HepG2 (cell line): ENCODE results near the gene INF2. TPM values are rescaled to one million over a fixed set of nuclear protein-coding genes. Genes with fewer than 3 reads are reported as not detected.

Experiments used
- ARNT ChIP-seq: fragments of 450-650 bp; IDR thresholded peaks from 2 replicates; pipeline ENCODE4 v1.6.1; 2017
- BRF2 ChIP-seq: sonication (generic); formaldehyde crosslinking; IDR thresholded peaks from 2 replicates; pipeline ENCODE4 v1.8.1; 2022; ENCODE audit warnings: mild to moderate bottlenecking, missing genetic modification reagents
- E2F5 ChIP-seq: sonication (generic); formaldehyde crosslinking; conservative IDR thresholded peaks from 2 replicates; pipeline ENCODE4 v1.4.0; 2020; ENCODE audit warnings: missing genetic modification reagents
- HDAC1 ChIP-seq: sonication (generic); formaldehyde crosslinking; IDR thresholded peaks from 2 replicates; pipeline ENCODE4 v1.5.1; 2020; ENCODE audit warnings: mild to moderate bottlenecking, missing genetic modification reagents
- HDAC6 ChIP-seq: fragments of 200-600 bp; sonication (generic); IDR thresholded peaks from 2 replicates; pipeline ENCODE4 v1.7.0; 2017; ENCODE audit warnings: mild to moderate bottlenecking, antibody characterized with exemption, low read length, low read depth
- HMGXB4 ChIP-seq, 2 experiments: sonication (generic) in 1 of 2; formaldehyde crosslinking in 1 of 2; IDR thresholded peaks; 2 replicates each; pipeline versions ENCODE4 v1.4.0 to v1.6.1; 2018 to 2020; ENCODE audit warnings: missing genetic modification reagents in 2 of 2, borderline replicate concordance in 1 of 2, low read depth in 1 of 2, mild to moderate bottlenecking in 1 of 2, missing biosample characterization in 1 of 2
- KDM5B ChIP-seq: sonication (generic); formaldehyde crosslinking; IDR thresholded peaks from 2 replicates; pipeline ENCODE4 v1.4.0; 2020; ENCODE audit warnings: missing genetic modification reagents, mild to moderate bottlenecking, borderline replicate concordance
- KLF11 ChIP-seq: IDR thresholded peaks from 2 replicates; pipeline ENCODE4 v1.6.1; 2016; ENCODE audit warnings: missing compliant biosample characterization
- KLF12 ChIP-seq: sonication (generic); formaldehyde crosslinking; IDR thresholded peaks from 2 replicates; pipeline ENCODE4 v1.4.0; 2020; ENCODE audit warnings: missing genetic modification reagents, borderline replicate concordance
- KLF13 ChIP-seq: sonication (generic); formaldehyde crosslinking; IDR thresholded peaks from 2 replicates; pipeline ENCODE4 v1.4.0; 2020; ENCODE audit warnings: mild to moderate bottlenecking, missing genetic modification reagents
- MNT ChIP-seq: fragments of 450-650 bp; IDR thresholded peaks from 2 replicates; pipeline ENCODE4 v1.6.1; 2016
- MTF1 ChIP-seq: sonication (generic); formaldehyde crosslinking; IDR thresholded peaks from 2 replicates; pipeline ENCODE4 v1.5.0; 2020; ENCODE audit warnings: missing genetic modification reagents
- MTF2 ChIP-seq: sonication (generic); formaldehyde crosslinking; IDR thresholded peaks from 2 replicates; pipeline ENCODE4 v1.5.0; 2020; ENCODE audit warnings: missing genetic modification reagents, borderline replicate concordance
- NCOR1 ChIP-seq: fragments of 200-600 bp; sonication (generic); IDR thresholded peaks from 2 replicates; pipeline ENCODE4 v1.7.0; 2017; ENCODE audit warnings: antibody characterized with exemption, low read length, borderline replicate concordance
- NFIB ChIP-seq: sonication (generic); formaldehyde crosslinking; IDR thresholded peaks from 2 replicates; pipeline ENCODE4 v1.9.0; 2021; ENCODE audit warnings: missing genetic modification reagents, mild to moderate bottlenecking, borderline replicate concordance
- NFKB2 ChIP-seq: sonication (generic); formaldehyde crosslinking; IDR thresholded peaks from 2 replicates; pipeline ENCODE4 v1.4.0; 2020; ENCODE audit warnings: missing genetic modification reagents, borderline replicate concordance
- PHF21A ChIP-seq: sonication (generic); formaldehyde crosslinking; IDR thresholded peaks from 2 replicates; pipeline ENCODE4 v1.5.0; 2020; ENCODE audit warnings: mild to moderate bottlenecking, missing genetic modification reagents
- RAD21 ChIP-seq: fragments of 450-650 bp; formaldehyde crosslinking; IDR thresholded peaks from 2 replicates; pipeline ENCODE4 v1.5.0; 2020; ENCODE audit warnings: mild to moderate bottlenecking
- RBFOX2 ChIP-seq: fragments of 200-400 bp; formaldehyde crosslinking; IDR thresholded peaks from 2 replicates; pipeline ENCODE4 v1.6.1; 2017; ENCODE audit warnings: low read depth, mild to moderate bottlenecking, low read length
- REPIN1 ChIP-seq: sonication (generic); formaldehyde crosslinking; IDR thresholded peaks from 2 replicates; pipeline ENCODE4 v1.8.0; 2022; ENCODE audit warnings: missing genetic modification reagents, low read depth, mild to moderate bottlenecking, borderline replicate concordance
- RXRB ChIP-seq: IDR thresholded peaks from 2 replicates; pipeline ENCODE4 v1.6.1; 2016; ENCODE audit warnings: borderline replicate concordance, missing genetic modification reagents, missing compliant biosample characterization
- ZFX ChIP-seq: sonication (generic); formaldehyde crosslinking; IDR thresholded peaks from 2 replicates; pipeline ENCODE4 v1.4.0; 2020; ENCODE audit warnings: mild to moderate bottlenecking, low read depth, missing genetic modification reagents, moderate library complexity
- ZNF382 ChIP-seq: sonication (generic); formaldehyde crosslinking; IDR thresholded peaks from 2 replicates; pipeline ENCODE4 v1.5.0; 2020; ENCODE audit warnings: missing genetic modification reagents, mild to moderate bottlenecking, borderline replicate concordance
- polyA plus RNA-seq, 8 experiments: library from polyadenylated mRNA; depleted of rRNA in 3 of 8; stranded (reverse) in 7 of 8; unstranded in 1 of 8; fragments of >200 nt; fragmentation: Illumina TruSeq in 4 of 8; extraction: Trizol in 4 of 8; gene quantifications; 2 replicates each; pipeline versions ENCODE4 v1.2.1 to v1.2.3, GENCODE V29; 2011 to 2016; ENCODE audit warnings: low read depth in 4 of 8, missing spikeins in 1 of 8, mixed read lengths in 1 of 8; ENCODE audit not compliant: insufficient read depth in 1 of 8
- total RNA-seq, 5 experiments: library from RNA; depleted of rRNA; stranded (reverse); fragments of >200 nt; fragmentation: Illumina TruSeq; extraction: Trizol; gene quantifications; 2 replicates each; pipeline ENCODE4 v1.2.3, GENCODE V29; 2016; ENCODE audit warnings: low read depth in 1 of 5

INF2 gene
- total and polyA plus RNA-seq, 2 of the 13 experiments (the other 11 are each of a cell fraction or from before 2014, with no cell fraction given) = 16.4 to 26.4 TPM

- no peak for TF ChIP-seq MNT
- TF ChIP-seq KDM5B (CRISPR knock-in tag) = peak; percentile 10; the same call in 1 of the 2 replicates
- TF ChIP-seq PHF21A (CRISPR knock-in tag) = peak; percentile 46
- TF ChIP-seq REPIN1 (CRISPR knock-in tag) = 0 out of 2 replicates have a peak, but pooled peaks have one; percentile 32
- TF ChIP-seq HMGXB4 (CRISPR knock-in tag; IDR thresholded peaks at IDR 0.05; ENCODE audit: borderline replicate concordance in 1 of 2, low read depth in 1 of 2) = peak in 1 of 2 experiments; percentile 56; a peak in 3 of 4 replicates
- TF ChIP-seq MTF1 = no peak
- 0 out of 2 replicates have a peak, but pooled peaks have one; percentile 9 for TF ChIP-seq E2F5
- peak; percentile 41 for TF ChIP-seq RAD21 (CRISPR knock-in tag)
- no peak for TF ChIP-seq BRF2 (CRISPR knock-in tag)
- TF ChIP-seq ZNF382 (CRISPR knock-in tag) = no peak
- peak; percentile 58; the same call in 1 of the 2 replicates for TF ChIP-seq RBFOX2
- no peak for TF ChIP-seq NFIB
- peak; percentile 56; the same call in 1 of the 2 replicates for TF ChIP-seq KLF11
- peak; percentile 33; the same call in 1 of the 2 replicates for TF ChIP-seq NFKB2 (CRISPR knock-in tag)
- TF ChIP-seq ZFX = peak; percentile 66
- TF ChIP-seq ARNT = no peak
- TF ChIP-seq RXRB (CRISPR knock-in tag) = peak; percentile 68
- 0 out of 2 replicates have a peak, but pooled peaks have one; percentile 54 for TF ChIP-seq KLF12 (CRISPR knock-in tag)
- TF ChIP-seq NCOR1 = peak; percentile 69; the same call in 1 of the 2 replicates
- no peak for TF ChIP-seq HDAC6
- no peak for TF ChIP-seq KLF13 (CRISPR knock-in tag)
- no peak for TF ChIP-seq MTF2 (CRISPR knock-in tag)
- peak; percentile 50; the same call in 1 of the 2 replicates for TF ChIP-seq HDAC1 (CRISPR knock-in tag)
Measured at GRCh38 chr14:104726600-104727451, 37.4 kb downstream of the INF2 start (continued).
